ENCODE results near the gene GGA3. TPM values are rescaled to one million over a fixed set of nuclear protein-coding genes. Genes with fewer than 3 reads are reported as not detected.

Gene GGA3
- total and polyA plus RNA-seq, 10 of the 15 experiments (the other 5 are each of a cell fraction or from before 2014, with no cell fraction given) = 7.0 to 57.5 (median 34.0) TPM

GRCh38 chr17:75238684-75239191, 22.7 kb downstream of the GGA3 start (continued):
- TF ChIP-seq ZNF384 (IDR thresholded peaks at IDR 0.05; ENCODE audit: borderline replicate concordance, low read depth, low read length) (no peak), HDGF (IDR thresholded peaks at IDR 0.05) (0 out of 2 replicates have a peak, but pooled peaks have one; percentile 57), RELB (IDR thresholded peaks at IDR 0.05; ENCODE audit: low read depth) (no peak), MTA3 (IDR thresholded peaks at IDR 0.05; ENCODE audit: borderline replicate concordance, low read length) (no peak), CUX1 (IDR thresholded peaks at IDR 0.05; ENCODE audit: insufficient replicate concordance, low read depth, low read length) (no peak), NRF1 (conservative IDR thresholded peaks at IDR 0.05; ENCODE audit: low read depth, low read length) (no peak), SMAD5 (IDR thresholded peaks at IDR 0.05; ENCODE audit: low read depth) (no peak), SMARCA5 (IDR thresholded peaks at IDR 0.05) (peak; percentile 39; the same call in 1 of the 2 replicates), ZZZ3 (IDR thresholded peaks at IDR 0.05; ENCODE audit: control insufficient read depth, insufficient read length, low read depth) (no peak), POLR2AphosphoS5 (IDR thresholded peaks at IDR 0.05; ENCODE audit: low read length) (peak; percentile 31; the same call in 1 of the 2 replicates), EZH2 (IDR thresholded peaks at IDR 0.05; ENCODE audit: borderline replicate concordance, control insufficient read depth, low read depth, low read length) (no peak), NKRF (conservative IDR thresholded peaks at IDR 0.05) (no peak), WRNIP1 (IDR thresholded peaks at IDR 0.05; ENCODE audit: borderline replicate concordance, low read depth, low read length) (no peak), CBFB (IDR thresholded peaks at IDR 0.05; ENCODE audit: low read depth) (no peak), SPI1 (IDR thresholded peaks at IDR 0.05; ENCODE audit: borderline replicate concordance, insufficient read depth, low read depth, low read length) (no peak), NFIC (IDR thresholded peaks at IDR 0.05; ENCODE audit: low read depth, low read length) (no peak), PBX3 (IDR thresholded peaks at IDR 0.05; ENCODE audit: insufficient replicate concordance, low read depth, low read length) (no peak), ZNF622 (IDR thresholded peaks at IDR 0.05) (no peak), RELA (IDR thresholded peaks at IDR 0.05; ENCODE audit: borderline replicate concordance, partially characterized antibody) (no peak), CHD2 (IDR thresholded peaks at IDR 0.05; ENCODE audit: borderline replicate concordance, low read depth, low read length) (no peak), ATF7 (IDR thresholded peaks at IDR 0.05; ENCODE audit: low read depth) (no peak), POLR2A (IDR thresholded peaks at IDR 0.05; ENCODE audit: low read depth, low read length) (peak; percentile 71)

Measured in GM12878 (cell line).